Neural cell (in vitro differentiated cells): Measurements from ENCODE around the gene TMEM255B. TPM values are rescaled to one million over a fixed set of nuclear protein-coding genes. Genes with fewer than 3 reads are reported as not detected.

Experiments
- H2AFZ ChIP-seq: fragments of 200-600, 300-800 bp; sonication (generic), shearing (Covaris generic); 2 replicates; pipeline ENCODE4 v1.6.0; 2014; ENCODE audit warnings: low read depth, mild to moderate bottlenecking, antibody characterized with exemption, low read length, moderate library complexity
- H3F3A ChIP-seq: fragments of 200-600 bp; shearing (Covaris generic); 2 replicates; pipeline ENCODE4 v1.6.1; 2016; ENCODE audit warnings: mild to moderate bottlenecking, moderate library complexity, mixed read lengths, antibody characterized with exemption, low read length; ENCODE audit not compliant: insufficient read depth, poor library complexity, severe bottlenecking
- H3K27ac ChIP-seq: fragments of 200-600, 300-800 bp; sonication (generic), shearing (Covaris generic); 2 replicates; pipeline ENCODE4 v1.5.1; 2014; ENCODE audit warnings: mild to moderate bottlenecking, low read length, moderate library complexity
- H3K27me3 ChIP-seq: fragments of 300-800, 200-600 bp; sonication (generic), shearing (Covaris generic); 2 replicates; pipeline ENCODE4 v1.6.0; 2014; ENCODE audit warnings: mild to moderate bottlenecking, low read depth, low read length, moderate library complexity; ENCODE audit not compliant: insufficient read depth
- H3K36me3 ChIP-seq: fragments of 300-800, 200-600 bp; sonication (generic), shearing (Covaris generic); 2 replicates; pipeline ENCODE4 v1.5.1; 2014; ENCODE audit warnings: mild to moderate bottlenecking, antibody characterized with exemption, low read length, moderate library complexity; ENCODE audit not compliant: insufficient read depth
- H3K4me2 ChIP-seq: fragments of 300-800, 200-600 bp; sonication (generic), shearing (Covaris generic); 2 replicates; pipeline ENCODE4 v1.6.0; 2014; ENCODE audit warnings: mild to moderate bottlenecking, low read length
- H3K4me3 ChIP-seq: fragments of 300-800, 200-600 bp; sonication (generic), shearing (Covaris generic); 2 replicates; pipeline ENCODE4 v1.5.1; 2014; ENCODE audit warnings: mild to moderate bottlenecking, low read length, moderate library complexity
- H3K79me2 ChIP-seq: fragments of 200-600 bp; shearing (Covaris generic); replicated peaks from 2 replicates; pipeline ENCODE4 v1.6.0; 2014; ENCODE audit warnings: mild to moderate bottlenecking, low read length, moderate library complexity; ENCODE audit not compliant: insufficient read depth
- H3K9ac ChIP-seq: fragments of 300-800, 200-600 bp; sonication (generic), shearing (Covaris generic); 2 replicates; pipeline ENCODE4 v1.6.1; 2016; ENCODE audit warnings: mild to moderate bottlenecking, low read length, mixed read lengths
- H3K9me2 ChIP-seq: fragments of 200-600 bp; shearing (Covaris generic); 2 replicates; pipeline ENCODE4 v1.6.1; 2016; ENCODE audit warnings: mild to moderate bottlenecking, low read length, mixed read lengths; ENCODE audit not compliant: insufficient read depth
- H3K9me3 ChIP-seq: fragments of 200-600, 300-800 bp; sonication (generic), shearing (Covaris generic); 2 replicates; pipeline ENCODE4 v1.6.1; 2016; ENCODE audit warnings: mild to moderate bottlenecking, mixed run types, low read length, moderate library complexity, mixed read lengths
- H4K20me1 ChIP-seq: fragments of 200-600 bp; shearing (Covaris generic); 2 replicates; pipeline ENCODE4 v1.6.1; 2016; ENCODE audit warnings: mild to moderate bottlenecking, mixed run types; ENCODE audit not compliant: insufficient read depth
- CTCF ChIP-seq: fragments of 450-650 bp; IDR thresholded peaks from 2 replicates; pipeline ENCODE4 v1.5.1; 2014; ENCODE audit warnings: antibody characterized with exemption, mild to moderate bottlenecking, moderate library complexity; ENCODE audit not compliant: poor library complexity, severe bottlenecking
- EP300 ChIP-seq: fragments of 450-650 bp; conservative IDR thresholded peaks from 2 replicates; pipeline ENCODE4 v1.6.1; 2014; ENCODE audit warnings: antibody characterized with exemption, mild to moderate bottlenecking, moderate library complexity; ENCODE audit not compliant: poor library complexity, severe bottlenecking
- EZH2 ChIP-seq: fragments of 200-600, 300-800 bp; shearing (Covaris generic), sonication (generic); IDR thresholded peaks from 2 replicates; pipeline ENCODE4 v1.6.1; 2014; ENCODE audit warnings: antibody characterized with exemption, low read length, borderline replicate concordance, mild to moderate bottlenecking; ENCODE audit not compliant: insufficient read depth, poor library complexity, severe bottlenecking
- MXI1 ChIP-seq: fragments of 450-650 bp; conservative IDR thresholded peaks from 2 replicates; pipeline ENCODE4 v1.6.1; 2014; ENCODE audit warnings: antibody characterized with exemption, mild to moderate bottlenecking; ENCODE audit not compliant: poor library complexity, severe bottlenecking
- POLR2AphosphoS5 ChIP-seq: IDR thresholded peaks from 2 replicates; pipeline ENCODE4 v1.6.1; 2012
- RAD21 ChIP-seq: fragments of 450-650 bp; conservative IDR thresholded peaks from 2 replicates; pipeline ENCODE4 v1.6.1; 2014; ENCODE audit warnings: antibody characterized with exemption, mild to moderate bottlenecking, moderate library complexity
- REST ChIP-seq: IDR thresholded peaks from 2 replicates; pipeline ENCODE4 v1.6.1; 2012; ENCODE audit warnings: borderline replicate concordance
- SMC3 ChIP-seq: fragments of 450-650 bp; conservative IDR thresholded peaks from 2 replicates; pipeline ENCODE4 v1.6.1; 2014; ENCODE audit warnings: antibody characterized with exemption, mild to moderate bottlenecking, moderate library complexity; ENCODE audit not compliant: poor library complexity
- TAF1 ChIP-seq: IDR thresholded peaks from 2 replicates; pipeline ENCODE4 v1.6.1; 2012; ENCODE audit warnings: low read depth
- polyA plus RNA-seq: library from polyadenylated mRNA; depleted of rRNA; stranded (reverse); fragments of >200 nt; gene quantifications from 2 replicates; pipeline ENCODE4 v1.2.3, GENCODE V29; 2014

Gene TMEM255B
- polyA plus RNA-seq, 1 donor from 2014 or later, result not detected

- H3F3A ChIP-seq, result no peaks in the 10 kb centered on the region
- H3K27me3 ChIP-seq, result no peaks in the 10 kb centered on the region
- no peaks in the 10 kb centered on the region for H4K20me1 ChIP-seq
- no peak for TF ChIP-seq CTCF
- no peak for TF ChIP-seq MXI1
- no peak for TF ChIP-seq SMC3
- TF ChIP-seq EP300, result no peak
- no peak for TF ChIP-seq TAF1
- TF ChIP-seq RAD21, result no peak
- no peak for TF ChIP-seq POLR2AphosphoS5
- no peak for TF ChIP-seq EZH2
- no peak for TF ChIP-seq REST
- no peaks in the 10 kb centered on the region for H3K36me3 ChIP-seq
- H3K4me2 ChIP-seq, result no peak overlapping the region
- no peaks in the 10 kb centered on the region for H3K9me3 ChIP-seq
- H2AFZ ChIP-seq, result no peak overlapping the region
- no peak overlapping the region for H3K4me3 ChIP-seq
- no peaks in the 10 kb centered on the region for H3K9me2 ChIP-seq
- H3K9ac ChIP-seq, result no peak overlapping the region
- H3K79me2 ChIP-seq, result no peaks in the 10 kb centered on the region
- H3K27ac ChIP-seq, result no peak overlapping the region
Measured at GRCh38 chr13:113820813-113821651, 62.0 kb downstream of the TMEM255B start.

DNA sequence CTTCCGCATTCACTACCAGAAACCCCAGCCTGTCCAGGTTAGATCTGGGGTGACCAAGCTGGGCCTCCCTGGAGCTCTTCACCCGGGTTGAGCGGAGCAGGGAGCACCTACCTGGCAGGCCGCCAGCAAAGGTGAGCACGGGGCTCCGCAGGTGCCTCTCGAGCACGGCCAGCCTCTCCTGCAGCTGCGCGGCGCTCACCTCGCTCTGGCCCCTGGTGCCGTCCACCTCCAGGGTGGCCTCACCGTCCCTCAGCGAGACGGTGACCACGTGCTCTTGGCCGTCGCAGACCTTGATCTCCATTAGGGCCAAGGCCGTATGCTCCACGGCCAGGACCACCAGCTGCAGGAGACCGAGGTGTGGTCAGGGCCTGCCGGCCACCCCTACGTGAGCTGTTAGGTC is 62.8 kb downstream of the TMEM255B start:
- Histone ChIP-seq H4K20me1 (no peaks in the 10 kb centered on the region), H3F3A (no peaks in the 10 kb centered on the region), H3K9me2 (no peaks in the 10 kb centered on the region), H3K4me3 (no peak overlapping the region), H3K4me2 (no peak overlapping the region), H3K36me3 (no peaks in the 10 kb centered on the region), H3K9ac (no peak overlapping the region), H2AFZ (no peak overlapping the region), H3K27me3 (no peaks in the 10 kb centered on the region), H3K27ac (no peak overlapping the region), H3K9me3 (no peaks in the 10 kb centered on the region), H3K79me2 (no peaks in the 10 kb centered on the region)
- TF ChIP-seq MXI1 (no peak), RAD21 (no peak), REST (no peak), SMC3 (no peak), EZH2 (no peak), TAF1 (no peak), CTCF (no peak), EP300 (no peak), POLR2AphosphoS5 (no peak)
